Large intestine (tissue), 3 donors: ENCODE results near the gene CHST13. TPM values are rescaled to one million over a fixed set of nuclear protein-coding genes. Genes with fewer than 3 reads are reported as not detected.
"Not testable (repeated sequence)": the region's sequence is repeated elsewhere in the genome, so short reads cannot be mapped to it uniquely, and the experiment has no call there.

ENCODE experiments used
- DNase-seq, 2 donors: peaks; one replicate each; pipeline versions ENCODE4 v3.0.0 to v3.0.0-alpha.2; 2013
- H3K27ac ChIP-seq: one replicate; pipeline ENCODE4 v1.5.1; 2013; ENCODE audit warnings: low read length
- H3K27me3 ChIP-seq: 2 replicates; pipeline ENCODE4 v1.6.1; 2013; ENCODE audit warnings: low read length; ENCODE audit not compliant: control insufficient read depth, insufficient read depth
- H3K36me3 ChIP-seq: 2 replicates; pipeline ENCODE4 v1.6.1; 2013; ENCODE audit warnings: low read length; ENCODE audit not compliant: control insufficient read depth, insufficient read depth
- H3K4me1 ChIP-seq: one replicate; pipeline ENCODE4 v1.6.1; 2013; ENCODE audit warnings: low read length; ENCODE audit not compliant: control insufficient read depth, insufficient read depth
- H3K4me3 ChIP-seq: one replicate; pipeline ENCODE4 v1.5.1; 2013; ENCODE audit warnings: low read length
- H3K9me3 ChIP-seq: one replicate; pipeline ENCODE4 v1.6.1; 2013; ENCODE audit warnings: mild to moderate bottlenecking, low read depth, low read length, moderate library complexity; ENCODE audit not compliant: control insufficient read depth
- WGBS: methylation state at CpG from one replicate; pipeline ENCODE4 v1.1.5; 2013; ENCODE audit warnings: low lambda C conversion rate; ENCODE audit not compliant: insufficient coverage; 5-methylcytosine and 5-hydroxymethylcytosine counted together
- polyA plus RNA-seq: library from polyadenylated mRNA; unstranded; fragments of 120-200 nt; gene quantifications from one replicate; pipeline ENCODE4 v1.2.1, GENCODE V29; 2013

CHST13 gene
- polyA plus RNA-seq, 1 donor: 57.2 TPM

DNA sequence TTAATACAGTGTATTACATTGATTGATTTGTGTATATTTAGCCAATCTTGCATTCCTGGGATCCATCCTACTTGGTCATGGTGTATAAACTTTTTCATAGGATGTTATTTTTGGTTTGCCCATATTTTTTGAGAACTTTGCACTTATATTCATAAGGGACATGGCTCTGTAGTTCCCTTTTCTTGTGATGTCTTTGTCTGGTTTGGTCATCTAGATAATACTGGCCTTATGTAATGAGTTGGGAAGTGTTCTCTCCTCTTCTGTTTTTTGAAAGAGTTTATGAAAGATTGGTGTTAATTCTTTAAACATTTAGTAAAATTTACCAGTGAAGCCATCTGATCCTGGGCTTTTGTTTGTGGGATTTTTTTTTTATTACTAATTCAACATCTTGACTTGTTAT is 9.6 kb downstream of the CHST13 start:
- Histone ChIP-seq H3K9me3 (no peaks in the 10 kb centered on the region), H3K4me1 (peaks cover 28% of the 10 kb centered on the region), H3K36me3 (peaks cover 19% of the 10 kb centered on the region), H3K27me3 (no peaks in the 10 kb centered on the region), H3K4me3 (no peak overlapping the region), H3K27ac (no peak overlapping the region)
- no peak for DNase-seq

DNA sequence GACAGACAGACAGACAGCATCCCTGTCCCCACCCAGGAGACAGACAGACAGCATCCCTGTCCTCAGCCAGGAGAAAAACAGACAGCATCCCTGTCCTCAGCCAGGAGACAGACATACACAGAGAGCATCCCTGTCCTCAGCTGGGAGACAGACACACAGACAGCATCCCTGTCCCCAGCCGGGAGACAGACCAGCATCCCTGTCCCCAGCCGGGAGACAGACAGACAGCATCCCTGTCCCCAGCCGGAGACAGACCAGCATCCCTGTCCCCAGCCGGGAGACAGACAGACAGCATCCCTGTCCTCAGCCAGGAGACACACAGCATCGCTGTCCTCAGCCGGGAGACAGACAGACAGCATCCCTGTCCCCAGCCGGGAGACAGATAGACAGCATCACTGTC is 10.8 kb downstream of the CHST13 start:
- not testable (repeated sequence) for DNase-seq, H3K27me3 ChIP-seq, H3K9me3 ChIP-seq, H3K27ac ChIP-seq, H3K4me3 ChIP-seq
- WGBS: no CpG with 5 or more reads among the region's 7 CpGs
- peaks cover 24% of the 10 kb centered on the region for H3K36me3 ChIP-seq
- peaks cover 18% of the 10 kb centered on the region for H3K4me1 ChIP-seq

GRCh38 chr3:126535636-126536035 is 11.7 kb downstream of the CHST13 start:
- no peaks in the 10 kb centered on the region for H3K27me3 ChIP-seq
- no peak for DNase-seq
- H3K9me3 ChIP-seq: no peaks in the 10 kb centered on the region
- H3K36me3 ChIP-seq: peaks cover 30% of the 10 kb centered on the region
- H3K27ac ChIP-seq: no peak overlapping the region
- no peak overlapping the region for H3K4me3 ChIP-seq
- H3K4me1 ChIP-seq: peaks cover 8% of the 10 kb centered on the region

GRCh38 chr3:126536126-126536525 is 12.2 kb downstream of the CHST13 start:
- Histone ChIP-seq H3K4me3 (no peak overlapping the region), H3K27me3 (no peaks in the 10 kb centered on the region), H3K9me3 (no peaks in the 10 kb centered on the region), H3K27ac (no peak overlapping the region), H3K4me1 (peaks cover 4% of the 10 kb centered on the region), H3K36me3 (peaks cover 33% of the 10 kb centered on the region)
- no CpG with 5 or more reads among the region's 3 CpGs for WGBS
- DNase-seq: no peak

DNA sequence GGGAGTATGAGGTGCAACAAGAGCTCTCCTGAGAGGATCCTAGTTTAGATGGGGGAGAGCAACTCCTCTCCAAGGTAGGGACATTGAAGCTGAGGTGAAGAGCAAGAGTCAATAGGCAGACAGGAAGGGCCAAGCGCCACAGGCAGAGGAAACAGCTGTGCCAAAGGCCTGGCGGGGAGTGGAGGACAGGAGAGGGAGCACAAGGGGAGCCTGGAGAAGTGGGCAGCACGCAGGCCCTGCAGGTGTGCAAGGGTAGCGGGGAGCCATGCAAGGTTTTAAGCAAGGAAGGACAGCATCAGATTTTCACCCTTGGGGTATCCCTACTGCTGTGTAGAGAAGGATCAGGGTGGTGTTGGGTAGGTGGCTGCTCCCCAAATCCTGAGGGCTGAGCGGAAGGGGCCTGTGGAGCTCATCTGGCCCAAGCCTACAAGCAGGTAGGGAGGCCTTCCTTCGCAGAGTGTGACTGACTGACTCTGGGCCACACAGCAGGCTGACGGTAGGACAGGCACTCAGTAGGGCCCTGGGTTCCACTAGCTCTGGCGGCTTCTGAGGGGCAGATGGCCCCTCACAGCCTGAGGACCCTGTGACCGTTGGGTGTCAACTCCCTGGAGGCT is 13.3 kb downstream of the CHST13 start:
- no peak for DNase-seq
- H3K9me3 ChIP-seq: peaks cover 2% of the 10 kb centered on the region
- H3K27ac ChIP-seq: peak overlapping the region; percentile 43
- H3K27me3 ChIP-seq: no peaks in the 10 kb centered on the region
- 71% methylated on average over 1 of the region's 9 CpGs for WGBS
- no peak overlapping the region for H3K4me3 ChIP-seq
- H3K4me1 ChIP-seq: peaks cover 3% of the 10 kb centered on the region
- peaks cover 34% of the 10 kb centered on the region for H3K36me3 ChIP-seq

DNA sequence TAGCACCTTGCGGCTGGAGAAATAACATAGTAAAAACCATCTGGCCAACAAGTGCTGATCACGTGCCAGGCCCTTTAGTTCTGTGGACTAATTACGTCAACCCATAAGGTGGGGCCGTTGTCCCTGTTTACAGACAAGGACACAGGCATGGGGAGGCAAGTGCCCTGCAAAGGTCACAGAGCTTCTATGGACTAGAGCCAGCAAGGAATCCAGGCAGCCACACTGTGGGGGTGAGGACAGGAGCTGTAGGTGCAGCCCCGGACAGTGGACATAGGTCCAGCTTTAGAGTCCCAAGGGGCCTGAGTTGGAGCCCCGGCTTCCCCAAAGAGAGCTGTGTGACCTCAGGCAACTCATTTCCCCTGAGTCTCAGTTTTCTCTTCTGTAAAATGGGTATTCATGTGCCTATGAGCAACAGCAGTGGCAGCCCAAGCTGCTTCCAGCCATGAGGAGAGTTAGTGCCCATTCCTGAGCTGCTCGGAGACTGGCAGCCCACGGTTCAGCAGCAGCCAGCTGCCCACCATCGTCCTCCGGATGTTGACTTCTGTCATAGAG is 13.9 kb downstream of the CHST13 start:
- WGBS: no CpG with 5 or more reads among the region's 10 CpGs
- Histone ChIP-seq H3K4me3 (no peak overlapping the region), H3K27ac (peak overlapping the region; percentile 43), H3K27me3 (peaks cover 3% of the 10 kb centered on the region), H3K4me1 (peaks cover 3% of the 10 kb centered on the region), H3K36me3 (peaks cover 39% of the 10 kb centered on the region), H3K9me3 (peaks cover 5% of the 10 kb centered on the region)
- DNase-seq: peak; percentile 46 to 63

GRCh38 chr3:126538316-126538715 is 14.4 kb downstream of the CHST13 start:
- peaks cover 45% of the 10 kb centered on the region for H3K36me3 ChIP-seq

GRCh38 chr3:126538966-126539365 is 15.0 kb downstream of the CHST13 start:
- H3K27ac ChIP-seq: no peak overlapping the region
- WGBS: no CpG with 5 or more reads among the region's 5 CpGs
- no peak overlapping the region for H3K4me3 ChIP-seq
- no peak for DNase-seq
- peaks cover 51% of the 10 kb centered on the region for H3K36me3 ChIP-seq
- H3K9me3 ChIP-seq: peaks cover 5% of the 10 kb centered on the region
- H3K4me1 ChIP-seq: peaks cover 3% of the 10 kb centered on the region
- peaks cover 4% of the 10 kb centered on the region for H3K27me3 ChIP-seq

More at GRCh38 chr3:126538316-126538715, 14.4 kb downstream of the CHST13 start:
- peaks cover 4% of the 10 kb centered on the region for H3K27me3 ChIP-seq
- no CpG with 5 or more reads among the region's 9 CpGs for WGBS
- H3K9me3 ChIP-seq: peaks cover 5% of the 10 kb centered on the region
- DNase-seq: no peak
- no peak overlapping the region for H3K4me3 ChIP-seq
- no peak overlapping the region for H3K27ac ChIP-seq
- peaks cover 3% of the 10 kb centered on the region for H3K4me1 ChIP-seq

DNA sequence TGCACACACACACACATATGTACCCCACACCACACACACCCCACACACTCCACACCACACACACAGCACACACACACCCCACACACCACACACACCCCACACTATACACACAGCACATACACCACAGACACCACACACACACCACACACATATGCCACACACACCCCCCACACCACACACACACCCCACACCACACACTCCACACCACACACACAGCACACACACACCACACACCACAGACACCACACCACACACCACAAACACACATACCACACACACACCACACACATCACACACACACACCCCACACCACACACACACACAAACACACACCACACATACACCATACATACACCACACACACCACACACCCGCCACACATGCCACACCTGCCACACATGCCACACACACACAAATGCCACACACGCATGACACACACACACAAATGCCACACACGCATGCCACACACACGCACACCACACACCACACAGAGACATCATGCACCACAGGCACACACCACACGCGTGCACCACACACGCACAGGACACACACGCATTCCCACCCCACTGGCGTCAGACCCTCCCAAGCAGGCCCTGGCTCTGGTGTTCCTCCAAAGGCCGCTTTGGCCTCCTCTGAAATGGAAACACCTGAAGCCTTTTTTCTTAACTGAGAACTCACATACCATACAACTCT is 15.7 kb downstream of the CHST13 start:
- H3K9me3 ChIP-seq: peaks cover 5% of the 10 kb centered on the region
- H3K36me3 ChIP-seq: peaks cover 52% of the 10 kb centered on the region
- 100% methylated on average over 1 of the region's 10 CpGs for WGBS
- H3K4me1 ChIP-seq: peaks cover 3% of the 10 kb centered on the region
- peaks cover 4% of the 10 kb centered on the region for H3K27me3 ChIP-seq
- H3K27ac ChIP-seq: no peak overlapping the region
- H3K4me3 ChIP-seq: no peak overlapping the region
- no peak for DNase-seq

GRCh38 chr3:126540342-126540849 is 16.4 kb downstream of the CHST13 start:
- Histone ChIP-seq H3K4me3 (no peak overlapping the region), H3K9me3 (peaks cover 5% of the 10 kb centered on the region), H3K4me1 (peaks cover 3% of the 10 kb centered on the region), H3K27me3 (peaks cover 4% of the 10 kb centered on the region), H3K36me3 (peaks cover 51% of the 10 kb centered on the region), H3K27ac (no peak overlapping the region)
- WGBS: 81% methylated on average over 2 of the region's 9 CpGs
- DNase-seq: peak in 1 of 2 donors; percentile 24
